Thyroid gland (tissue), 4 donors: Measurements from ENCODE around the gene H6PD.

Experiments
- CTCF ChIP-seq, 6 experiments: fragments of 200-600 bp in 3 of 6; fragments of 450-650 bp in 3 of 6; sonication (generic) in 3 of 6; IDR thresholded peaks; one replicate each; pipeline ENCODE4 v1.5.1; 2016 to 2019; ENCODE audit warnings: antibody characterized with exemption in 6 of 6, mild to moderate bottlenecking in 2 of 6, inconsistent platforms in 1 of 6, moderate library complexity in 1 of 6
- POLR2A ChIP-seq, 2 donors: fragments of 450-650 bp; IDR thresholded peaks; one replicate each; pipeline ENCODE4 v1.6.1; 2017; ENCODE audit warnings: antibody characterized with exemption in 2 of 2, mild to moderate bottlenecking in 2 of 2, moderate library complexity in 1 of 2

GRCh38 chr1:9269078-9269501 is 34.5 kb downstream of the H6PD start:
- TF ChIP-seq CTCF (IDR thresholded peaks at IDR 0.05) (no peak), POLR2A (IDR thresholded peaks at IDR 0.05) (no peak)
